GM18498 (cell line): Measurements from ENCODE around the gene HIP1.
"Not testable (repeated sequence)": the region's sequence is repeated elsewhere in the genome, so short reads cannot be mapped to it uniquely, and the experiment has no call there.

Experiments
- ATAC-seq: cut with Tn5 transposase; IDR thresholded peaks from one replicate; pipeline ENCODE4 v1.9.1; 2021; ENCODE audit warnings: mild to moderate bottlenecking, moderate library complexity; ENCODE audit not compliant: unreplicated experiment

HIP1 gene

DNA sequence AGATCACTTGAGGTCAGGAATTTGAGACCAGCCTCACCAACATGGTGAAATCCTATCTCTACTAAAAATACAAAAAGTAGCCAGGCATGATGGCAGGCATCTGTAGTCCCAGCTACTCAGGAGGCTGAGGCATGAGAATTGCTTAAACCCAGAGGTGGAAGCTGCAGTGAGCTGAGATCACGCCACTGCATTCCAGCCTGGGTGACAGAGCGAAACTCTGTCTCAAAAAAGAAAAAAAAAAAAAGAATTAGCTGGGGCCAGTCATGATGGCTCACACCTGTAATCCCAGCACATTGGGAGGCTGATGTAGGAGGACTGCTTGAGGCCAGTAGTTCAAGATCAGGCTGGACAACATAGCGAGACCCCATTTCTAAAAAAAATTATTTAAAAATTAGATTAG lies 21.0 kb downstream of the HIP1 start:
- not testable (repeated sequence) for ATAC-seq

GRCh38 chr7:75716992-75717626 lies 21.6 kb downstream of the HIP1 start:
- no peak for ATAC-seq

DNA sequence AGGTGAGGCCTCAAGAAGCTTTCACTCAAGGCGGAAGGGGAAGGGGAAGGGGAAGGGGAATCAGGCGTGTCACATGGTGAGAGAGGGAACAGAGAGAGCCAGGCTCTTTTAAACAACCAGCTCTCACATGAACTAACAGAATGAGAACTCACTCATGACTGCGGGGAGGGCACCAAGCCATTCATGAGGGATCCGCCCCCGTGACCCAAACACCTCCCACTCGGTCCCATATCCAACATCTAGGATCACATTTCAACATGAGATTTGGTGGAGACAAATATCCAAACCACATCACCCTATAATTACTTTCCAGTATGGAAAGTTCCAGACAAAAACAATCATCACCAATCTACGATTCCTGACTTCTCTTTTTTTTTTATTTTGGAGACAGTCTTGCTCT lies 22.9 kb downstream of the HIP1 start:
- ATAC-seq, result no peak

DNA sequence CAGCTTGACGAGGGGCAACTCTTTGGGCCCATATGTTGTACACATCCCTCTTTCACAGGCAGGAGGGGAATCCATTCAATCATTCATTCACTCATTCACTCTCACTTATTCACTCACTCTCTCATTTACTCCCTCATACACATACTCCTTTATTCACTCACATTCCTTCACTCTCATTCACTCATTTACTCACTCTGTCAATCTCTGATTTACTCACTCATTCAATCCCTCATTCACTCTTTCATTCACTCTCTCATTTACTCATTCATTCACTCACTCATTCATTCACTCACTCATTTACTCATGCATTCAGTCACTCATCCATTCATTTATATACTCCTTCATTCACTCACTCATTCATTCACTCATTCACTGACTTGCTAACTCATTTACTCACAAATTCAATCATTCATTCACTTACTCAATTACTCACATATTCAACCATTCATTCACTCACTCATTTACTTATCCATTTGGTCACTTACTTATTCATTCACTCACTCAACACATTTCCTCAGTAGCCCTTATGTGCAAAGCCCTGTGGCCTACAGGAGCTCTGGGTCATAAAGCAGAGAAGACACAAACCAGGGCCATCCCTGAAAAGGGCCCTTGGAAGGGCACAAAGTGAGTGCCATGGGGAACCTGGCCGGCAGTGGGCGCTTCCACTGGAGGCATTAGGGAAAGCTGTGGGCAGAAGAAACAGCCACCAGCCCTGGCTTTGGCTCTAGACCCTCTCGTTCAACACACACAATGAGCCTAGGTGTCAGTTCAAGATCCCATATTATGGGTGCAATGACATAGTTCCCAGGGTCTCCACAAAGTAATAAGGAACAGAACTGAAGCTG lies 26.0 kb downstream of the HIP1 start:
- no peak for ATAC-seq

DNA sequence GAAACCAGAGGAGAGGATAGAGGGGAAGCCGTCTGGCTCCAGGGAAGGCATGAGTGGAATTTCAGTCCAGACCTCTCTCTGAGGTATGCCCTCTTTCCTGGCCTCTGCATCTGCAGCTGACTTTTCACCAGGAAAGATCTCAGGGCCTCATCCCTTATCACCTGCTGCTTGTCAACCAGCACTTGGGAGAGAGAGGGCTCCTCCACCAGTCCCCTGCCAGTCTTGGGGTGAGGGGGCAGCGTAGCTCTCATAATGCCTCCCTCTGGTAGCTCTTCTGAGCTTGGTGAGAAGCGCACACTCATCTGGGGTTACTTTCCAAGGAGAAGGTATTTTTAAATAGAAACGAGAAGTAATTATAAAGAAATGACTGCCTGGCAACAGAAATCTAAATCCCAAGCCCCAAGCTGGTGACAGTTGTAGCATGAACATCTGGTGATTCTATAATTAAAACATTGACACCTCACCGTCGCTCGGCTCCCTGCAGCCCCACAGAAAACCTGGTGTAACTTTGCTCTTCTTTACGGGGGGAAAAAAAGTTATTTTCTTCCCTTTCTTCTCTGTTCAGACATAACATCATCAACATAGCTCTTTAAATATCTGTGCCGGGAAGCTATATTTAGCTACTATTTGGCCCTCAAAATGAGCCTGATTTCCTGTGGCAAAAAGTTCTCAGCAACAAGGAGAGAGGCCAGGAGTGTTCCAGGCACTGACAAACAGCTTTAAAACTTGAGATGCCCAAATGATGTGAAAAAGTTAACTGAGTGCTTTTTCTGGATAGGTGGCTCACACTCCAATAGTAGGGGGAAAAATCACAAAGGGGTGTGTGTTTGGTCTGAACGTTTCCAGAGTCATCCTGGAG lies 26.9 kb downstream of the HIP1 start:
- no peak for ATAC-seq

DNA sequence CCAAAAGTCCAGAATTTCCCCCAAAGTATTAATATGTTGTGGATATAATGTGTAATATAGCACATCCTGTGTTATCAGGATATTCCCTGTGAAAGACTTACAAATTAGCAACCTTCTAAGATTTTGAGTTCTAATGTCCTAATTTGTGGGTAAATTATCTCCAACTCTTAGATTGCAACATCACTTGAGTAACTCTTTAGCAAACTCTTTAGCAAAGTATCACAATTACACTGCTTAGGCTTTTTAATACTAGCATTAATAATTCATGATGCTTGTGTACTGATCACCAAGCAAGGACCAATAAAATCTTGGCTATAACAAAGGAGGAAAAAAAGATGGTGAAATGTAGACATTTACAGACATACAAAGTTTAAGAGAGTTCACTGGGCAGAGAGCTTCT lies 27.7 kb downstream of the HIP1 start:
- ATAC-seq, result no peak

GRCh38 chr7:75704928-75705327 lies 33.8 kb downstream of the HIP1 start:
- no peak for ATAC-seq

DNA sequence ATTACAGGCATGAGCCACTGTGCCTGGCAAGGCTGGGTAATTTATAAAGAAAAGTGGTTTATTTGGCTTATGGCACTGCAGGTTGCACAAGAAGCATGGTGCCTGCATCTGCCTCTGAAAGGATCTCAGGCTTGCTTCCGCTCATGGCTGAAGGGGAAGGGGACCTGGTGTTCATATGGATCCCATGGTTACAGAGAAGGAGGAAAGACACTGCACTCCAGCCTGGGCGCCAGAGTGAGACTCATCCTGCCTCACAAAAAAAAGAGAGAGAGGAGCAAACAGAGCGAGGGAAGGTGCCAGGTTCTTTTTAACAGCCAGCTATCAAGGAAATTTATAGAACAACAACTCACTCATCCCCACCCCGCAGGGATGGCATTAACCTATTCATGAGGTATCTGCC lies 36.2 kb downstream of the HIP1 start:
- no peak for ATAC-seq

DNA sequence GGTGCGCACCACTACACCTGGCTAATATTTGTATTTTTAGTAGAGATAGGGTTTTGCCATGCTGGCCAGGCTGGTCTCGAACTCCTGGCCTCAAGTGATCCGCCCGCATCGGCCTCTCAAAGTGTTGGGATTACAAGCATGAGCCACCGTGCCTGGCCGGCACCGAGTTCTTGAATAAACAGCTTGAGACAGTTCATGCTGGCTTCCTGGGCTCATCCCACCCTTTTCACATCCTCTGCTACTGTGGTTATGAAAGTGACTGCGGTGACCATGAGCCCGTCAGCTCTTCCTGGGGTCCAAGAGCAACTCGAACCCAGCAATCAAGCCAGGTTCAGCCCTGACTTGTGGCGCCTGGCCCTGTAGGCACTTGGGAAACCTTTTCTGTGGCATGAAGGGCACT lies 38.7 kb downstream of the HIP1 start:
- ATAC-seq, result no peak

- ATAC-seq, result no peak
Measured at GRCh38 chr7:75698358-75698757, 40.4 kb downstream of the HIP1 start.

DNA sequence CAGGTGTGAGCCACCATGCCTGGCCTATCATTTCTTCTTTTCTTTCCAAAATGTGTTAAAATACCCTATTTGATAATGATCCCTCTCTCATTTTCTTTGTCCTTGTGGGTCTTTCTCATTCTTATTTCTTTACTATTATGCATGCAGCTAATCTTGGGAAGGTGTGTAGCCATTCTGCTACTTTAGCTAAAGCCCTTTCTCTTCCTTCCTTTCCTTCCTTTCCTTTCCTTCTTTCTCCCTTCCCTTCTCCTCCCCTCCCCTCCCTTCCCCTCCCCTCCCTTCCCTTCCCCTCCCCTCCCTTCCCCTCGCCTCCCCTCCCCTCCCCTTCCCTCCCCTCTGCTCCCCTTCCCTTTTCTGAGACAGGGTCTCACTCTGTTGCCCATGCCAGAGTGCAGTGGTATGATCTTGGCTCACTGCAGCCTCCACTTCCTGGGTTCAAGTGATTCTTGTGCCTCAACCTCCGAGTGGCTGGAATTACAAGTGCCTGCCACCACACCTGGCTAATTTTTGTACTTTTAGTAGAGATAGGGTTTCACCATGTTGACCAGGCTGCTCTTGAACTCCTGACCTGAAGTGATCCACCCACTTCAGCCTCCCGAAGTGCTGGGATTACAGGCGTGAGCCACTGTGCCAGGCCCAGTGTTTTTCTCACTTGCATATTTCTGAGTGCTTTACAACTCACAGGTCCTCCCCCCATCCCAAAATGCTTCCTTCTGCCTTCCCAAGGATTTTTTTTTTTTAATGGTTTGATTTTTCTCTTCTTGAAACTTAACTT lies 42.3 kb downstream of the HIP1 start:
- ATAC-seq, result no peak

GRCh38 chr7:75694638-75695399 lies 43.9 kb downstream of the HIP1 start:
- no peak for ATAC-seq

GRCh38 chr7:75693668-75694067 lies 45.1 kb downstream of the HIP1 start:
- not testable (repeated sequence) for ATAC-seq

DNA sequence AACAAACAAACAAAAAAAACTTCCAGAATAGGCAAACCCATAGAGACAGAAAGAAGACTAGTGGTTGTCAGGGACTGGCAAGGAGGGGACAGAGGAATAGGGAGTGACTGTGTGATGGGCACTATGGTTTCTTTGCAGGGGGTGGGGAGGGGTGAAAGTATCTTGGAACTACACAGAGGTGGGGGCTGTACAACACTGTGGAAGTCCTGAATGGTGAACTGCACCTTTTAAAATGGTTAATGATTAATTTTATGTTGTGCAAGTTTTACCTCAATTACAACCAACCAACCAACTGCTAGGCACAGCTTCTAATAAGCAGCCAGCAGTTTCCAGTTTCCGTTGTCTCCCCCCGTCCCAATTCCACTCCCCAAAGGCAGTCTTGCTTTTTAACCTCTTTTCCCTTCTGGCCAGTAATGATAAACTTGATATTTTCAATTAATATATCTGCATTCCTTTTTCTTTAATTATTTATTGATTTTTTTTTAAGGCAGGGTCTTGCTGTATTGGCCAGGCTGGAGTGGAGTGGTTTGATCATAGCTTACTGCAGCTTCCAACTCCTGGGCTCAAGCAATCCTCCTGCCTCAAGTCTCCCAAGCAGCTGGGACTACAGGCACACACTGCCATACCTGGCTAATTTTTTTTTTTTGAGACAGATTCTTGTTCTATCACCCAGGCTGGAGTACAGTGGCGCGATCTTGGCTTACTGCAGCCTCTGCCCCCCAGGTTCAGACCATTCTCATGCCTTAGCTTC lies 46.8 kb downstream of the HIP1 start:
- no peak for ATAC-seq

GRCh38 chr7:75690121-75690523 lies 48.6 kb downstream of the HIP1 start:
- no peak for ATAC-seq

DNA sequence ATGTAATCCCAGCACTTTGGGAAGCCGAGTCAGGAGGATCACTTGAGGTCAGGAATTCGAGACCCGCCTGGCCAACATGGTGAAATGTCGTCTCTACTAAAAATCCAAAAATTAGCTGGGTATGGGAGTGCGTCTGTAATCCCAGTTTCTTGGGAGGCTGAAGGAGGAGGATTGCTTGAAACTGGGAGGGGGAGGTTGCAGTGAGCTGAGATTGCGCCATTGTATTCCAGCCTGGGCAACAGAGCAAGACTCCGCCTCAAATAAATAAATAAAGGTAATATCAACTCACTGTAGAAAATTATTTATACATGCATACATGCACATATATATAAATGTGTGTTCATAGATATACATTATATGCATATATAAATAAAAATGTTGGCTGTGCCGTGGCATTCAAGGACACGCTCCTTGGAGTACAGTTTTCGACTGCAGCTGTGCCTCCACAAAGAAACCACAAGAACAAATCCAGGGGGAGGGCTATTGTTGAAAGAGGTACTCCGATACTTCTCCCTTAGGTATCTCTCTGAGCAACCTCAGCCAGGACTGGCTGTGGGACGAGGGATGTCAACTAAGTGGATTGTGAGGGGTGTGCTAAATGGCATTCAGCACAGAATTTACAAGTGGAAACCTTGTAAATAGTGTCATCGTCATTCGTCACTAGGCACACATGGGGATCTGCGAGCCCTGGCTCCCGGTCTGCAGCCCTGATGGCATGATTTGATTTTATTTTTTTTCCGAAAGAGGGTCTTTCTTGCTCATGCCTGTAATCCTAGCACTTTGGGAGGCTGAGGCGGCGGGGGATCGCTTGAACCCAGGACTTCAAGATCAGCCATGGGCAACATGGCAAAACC lies 49.3 kb downstream of the HIP1 start:
- ATAC-seq, result no peak

- ATAC-seq, result no peak
Measured at GRCh38 chr7:75688200-75689136, 50.3 kb downstream of the HIP1 start.
